ENCODE data around the gene DSCAML1.

Gene DSCAML1

GRCh38 chr11:117444711-117445658 is 352.0 kb downstream of the DSCAML1 start:
- no peak for DNase-seq (ENCODE audit: low read depth)
- no peak for TF ChIP-seq CTCF (IDR thresholded peaks at IDR 0.05; ENCODE audit: control insufficient read depth, extremely low read depth, insufficient read depth)

GRCh38 chr11:117444256-117444655 is 352.8 kb downstream of the DSCAML1 start:
- TF ChIP-seq CTCF (IDR thresholded peaks at IDR 0.05; ENCODE audit: control insufficient read depth, extremely low read depth, insufficient read depth) = no peak
- DNase-seq (ENCODE audit: low read depth) = no peak
- H3K4me3 ChIP-seq (ENCODE audit: low read depth, low read length) = no peak overlapping the region

More at GRCh38 chr11:117444711-117445658, 352.0 kb downstream of the DSCAML1 start:
- no peak overlapping the region for H3K4me3 ChIP-seq (ENCODE audit: low read depth, low read length)

- H3K4me3 ChIP-seq (ENCODE audit: low read depth, low read length) = no peak overlapping the region
- TF ChIP-seq CTCF (IDR thresholded peaks at IDR 0.05; ENCODE audit: control insufficient read depth, extremely low read depth, insufficient read depth) = peak; percentile 88
- DNase-seq (ENCODE audit: low read depth) = no peak
Measured at GRCh38 chr11:117443266-117444186, 353.5 kb downstream of the DSCAML1 start.

GRCh38 chr11:117442869-117443239 is 354.2 kb downstream of the DSCAML1 start:
- no peak for DNase-seq (ENCODE audit: low read depth)
- H3K4me3 ChIP-seq (ENCODE audit: low read depth, low read length) = no peak overlapping the region
- TF ChIP-seq CTCF (IDR thresholded peaks at IDR 0.05; ENCODE audit: control insufficient read depth, extremely low read depth, insufficient read depth) = no peak

GRCh38 chr11:117442049-117442868 is 354.8 kb downstream of the DSCAML1 start:
- DNase-seq (ENCODE audit: low read depth) = no peak
- no peak for TF ChIP-seq CTCF (IDR thresholded peaks at IDR 0.05; ENCODE audit: control insufficient read depth, extremely low read depth, insufficient read depth)
- no peak overlapping the region for H3K4me3 ChIP-seq (ENCODE audit: low read depth, low read length)
